Activated CD4-positive, alpha-beta T cell treated with anti-CD3 and anti-CD28 coated beads, Interleukin-2, amount 10 ng/mL, durations not matched to agents 24 days and 14 days (primary cell): Measurements from ENCODE around the gene TBC1D22B. TPM values are rescaled to one million over a fixed set of nuclear protein-coding genes. Genes with fewer than 3 reads are reported as not detected.
"Not testable (repeated sequence)": the region's sequence is repeated elsewhere in the genome, so short reads cannot be mapped to it uniquely, and the experiment has no call there.

Experiments
- DNase-seq: peaks from one replicate; pipeline ENCODE4 v3.0.0; 2022
- H3K27ac Mint-ChIP-seq: one replicate; pipeline ENCODE4 v1.8.0; 2022; ENCODE audit warnings: mild to moderate bottlenecking, mixed read lengths
- H3K27me3 Mint-ChIP-seq: one replicate; pipeline ENCODE4 v1.8.0; 2022; ENCODE audit warnings: mixed read lengths
- H3K36me3 Mint-ChIP-seq: one replicate; pipeline ENCODE4 v1.8.0; 2022; ENCODE audit warnings: low read depth, mild to moderate bottlenecking, mixed read lengths
- H3K4me1 Mint-ChIP-seq: one replicate; pipeline ENCODE4 v1.8.0; 2021; ENCODE audit warnings: mixed read lengths
- H3K4me3 Mint-ChIP-seq: one replicate; pipeline ENCODE4 v1.8.0; 2022; ENCODE audit warnings: mild to moderate bottlenecking, moderate library complexity, mixed read lengths
- H3K9me3 Mint-ChIP-seq: one replicate; pipeline ENCODE4 v1.8.0; 2021; ENCODE audit warnings: mixed read lengths
- intact Hi-C: fragments of 100-400 bp; cut with micrococcal nuclease; formaldehyde crosslinking; loops from one replicate; pipeline ENCODE4 v1.15.1; 2023
- total RNA-seq: library from RNA; stranded (reverse); gene quantifications from 2 replicates; pipeline ENCODE4 v1.2.3, GENCODE V29; 2022

TBC1D22B gene
- total RNA-seq, 1 donor from 2014 or later = 18.7 TPM

DNA sequence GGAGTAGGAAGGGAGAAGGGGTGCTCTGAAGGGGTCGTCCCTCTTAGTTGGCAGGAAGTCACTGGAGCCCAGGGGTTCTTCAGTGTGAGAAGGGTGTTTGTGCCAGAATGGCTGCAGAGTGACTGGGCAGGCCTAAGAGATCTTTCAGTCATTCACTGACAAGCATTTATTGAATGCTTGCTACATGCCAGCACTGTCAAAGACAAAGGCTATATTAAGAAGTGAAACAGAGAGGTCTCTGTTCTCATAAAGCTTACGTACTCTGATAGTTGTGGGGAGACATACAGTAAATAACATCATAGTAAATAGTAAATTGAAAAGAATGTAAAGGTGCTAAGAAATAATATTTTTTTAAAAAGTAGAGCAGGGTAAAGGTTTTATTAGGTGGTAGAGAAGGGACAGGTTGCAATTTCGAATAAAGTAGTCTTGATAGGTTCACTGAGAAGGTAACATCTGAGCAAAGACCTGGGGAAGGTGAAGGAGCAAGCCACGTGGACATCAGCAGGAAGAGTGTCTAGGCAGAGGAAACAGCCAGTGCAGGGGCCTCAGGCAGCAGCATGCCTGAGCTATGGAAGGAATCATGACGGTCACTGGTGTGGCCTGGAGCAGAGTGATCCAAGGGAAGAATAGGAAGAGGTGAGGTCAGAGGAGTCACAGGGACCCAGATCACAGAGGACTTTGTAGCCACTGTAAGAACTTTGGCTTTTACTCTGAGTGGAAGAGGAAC is 59.9 kb downstream of the TBC1D22B start:
- DNase-seq = no peak
- Mint-ChIP-seq H3K36me3 (peaks cover 35% of the 10 kb centered on the region), H3K4me1 (peaks cover 10% of the 10 kb centered on the region), H3K4me3 (no peak overlapping the region), H3K27ac (no peak overlapping the region), H3K9me3 (no peaks in the 10 kb centered on the region), H3K27me3 (no peaks in the 10 kb centered on the region)
- intact Hi-C loops = no loop called here

DNA sequence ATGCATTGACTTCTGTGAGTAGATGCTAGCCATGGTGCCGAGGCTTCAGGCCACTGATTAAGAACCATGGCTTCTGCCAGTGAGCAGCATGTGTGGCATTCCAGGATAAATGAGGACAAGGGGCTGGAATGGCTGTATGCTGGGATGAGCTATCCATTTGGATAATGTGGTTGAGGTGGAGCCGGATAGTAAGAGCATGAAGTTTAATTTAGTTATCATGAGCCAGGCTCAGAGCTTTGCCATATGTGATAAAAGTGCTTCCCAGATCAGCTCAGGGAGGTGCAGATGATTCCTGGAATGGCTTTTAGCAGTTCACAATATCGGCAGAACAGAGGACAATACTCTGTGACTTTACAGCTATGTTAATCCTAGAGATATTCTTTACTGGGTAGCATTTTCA is 61.6 kb downstream of the TBC1D22B start:
- Mint-ChIP-seq H3K4me1 (peaks cover 16% of the 10 kb centered on the region), H3K27ac (no peak overlapping the region), H3K36me3 (peaks cover 25% of the 10 kb centered on the region), H3K4me3 (no peak overlapping the region), H3K27me3 (no peaks in the 10 kb centered on the region), H3K9me3 (no peaks in the 10 kb centered on the region)
- intact Hi-C loops = no loop called here
- no peak for DNase-seq

DNA sequence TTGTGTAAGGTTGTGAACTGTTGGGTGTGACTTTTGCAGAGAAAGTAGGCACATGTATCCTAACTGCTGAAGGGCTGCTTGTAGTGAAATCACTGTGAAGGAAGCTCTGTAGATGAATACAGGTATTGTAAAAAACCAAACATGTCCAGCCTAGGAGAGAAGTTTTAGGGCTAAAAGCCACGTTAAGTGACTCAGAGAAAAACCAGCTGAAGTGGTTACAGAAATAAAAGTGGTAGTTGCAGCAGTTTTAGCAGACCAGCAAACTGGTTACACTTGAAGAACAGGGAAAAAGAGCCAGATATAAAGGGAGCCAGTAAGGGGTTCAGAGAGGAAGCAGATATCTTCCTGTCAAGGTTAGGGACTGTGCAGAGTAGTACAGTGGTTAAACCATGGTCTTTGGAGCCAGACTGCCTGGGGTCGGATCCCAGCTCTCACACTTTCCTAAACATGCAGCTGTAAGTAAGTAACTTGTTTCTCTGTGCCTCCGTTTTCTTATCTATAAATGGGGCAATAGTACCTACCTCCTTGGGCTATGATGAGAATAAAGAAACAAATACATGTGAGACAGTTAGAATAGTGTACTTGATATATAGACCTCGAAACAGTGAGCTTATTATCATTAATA is 62.4 kb downstream of the TBC1D22B start:
- Mint-ChIP-seq H3K4me1 (peaks cover 13% of the 10 kb centered on the region), H3K4me3 (no peak overlapping the region), H3K9me3 (no peaks in the 10 kb centered on the region), H3K27ac (peak overlapping the region; percentile 64), H3K27me3 (no peaks in the 10 kb centered on the region), H3K36me3 (peaks cover 17% of the 10 kb centered on the region)
- intact Hi-C loops = no loop called here
- no peak for DNase-seq

DNA sequence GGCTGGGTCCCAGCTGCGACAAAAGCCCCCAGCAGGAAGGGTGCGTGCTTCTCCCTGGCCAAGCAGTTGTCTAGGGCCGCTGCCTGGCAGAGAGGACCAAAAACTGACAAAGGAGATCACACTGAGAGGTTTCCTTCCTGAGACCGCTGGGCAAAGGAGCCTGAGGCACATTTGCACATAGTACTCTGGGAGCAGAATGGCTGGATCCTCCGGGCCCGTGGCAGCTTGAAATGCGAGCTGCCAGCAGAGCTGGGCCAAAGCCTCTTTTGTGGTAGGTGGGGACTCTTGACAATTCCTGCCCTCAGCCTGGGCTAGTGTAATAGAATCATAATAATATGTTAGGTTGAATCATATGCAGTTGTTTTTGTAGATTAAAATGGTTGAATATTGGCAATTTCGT is 63.1 kb downstream of the TBC1D22B start:
- Mint-ChIP-seq H3K9me3 (no peaks in the 10 kb centered on the region), H3K4me1 (peaks cover 14% of the 10 kb centered on the region)

DNA sequence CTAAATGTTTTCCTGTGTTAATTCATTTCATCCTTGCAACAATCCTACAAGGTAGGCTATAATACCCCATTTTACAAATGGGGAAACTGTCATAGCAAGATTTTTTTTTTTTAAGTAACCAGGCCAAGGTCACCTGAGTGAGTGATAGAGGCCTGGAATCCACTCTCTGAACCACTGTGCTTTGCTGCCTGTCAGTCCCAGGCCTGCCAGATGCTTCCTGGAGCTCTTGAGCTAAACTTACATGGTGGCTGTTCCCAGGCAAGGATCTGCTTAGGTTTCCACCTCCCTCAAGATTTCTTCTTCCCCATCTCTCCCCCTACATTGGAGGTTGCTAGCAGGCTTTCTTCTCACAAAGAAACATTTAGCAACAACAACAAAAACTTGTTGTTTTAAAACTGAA is 63.5 kb downstream of the TBC1D22B start:
- intact Hi-C loops = no loop called here
- no peaks in the 10 kb centered on the region for H3K27me3 Mint-ChIP-seq
- peak overlapping the region; percentile 6 for H3K27ac Mint-ChIP-seq
- H3K9me3 Mint-ChIP-seq = no peaks in the 10 kb centered on the region
- H3K36me3 Mint-ChIP-seq = peaks cover 18% of the 10 kb centered on the region
- peaks cover 17% of the 10 kb centered on the region for H3K4me1 Mint-ChIP-seq
- no peak for DNase-seq
- H3K4me3 Mint-ChIP-seq = no peak overlapping the region

More for the DNA sequence above, 63.1 kb downstream of the TBC1D22B start:
- Mint-ChIP-seq H3K36me3 (peaks cover 16% of the 10 kb centered on the region), H3K27me3 (no peaks in the 10 kb centered on the region), H3K27ac (no peak overlapping the region), H3K4me3 (no peak overlapping the region)
- no peak for DNase-seq
- intact Hi-C loops = no loop called here

DNA sequence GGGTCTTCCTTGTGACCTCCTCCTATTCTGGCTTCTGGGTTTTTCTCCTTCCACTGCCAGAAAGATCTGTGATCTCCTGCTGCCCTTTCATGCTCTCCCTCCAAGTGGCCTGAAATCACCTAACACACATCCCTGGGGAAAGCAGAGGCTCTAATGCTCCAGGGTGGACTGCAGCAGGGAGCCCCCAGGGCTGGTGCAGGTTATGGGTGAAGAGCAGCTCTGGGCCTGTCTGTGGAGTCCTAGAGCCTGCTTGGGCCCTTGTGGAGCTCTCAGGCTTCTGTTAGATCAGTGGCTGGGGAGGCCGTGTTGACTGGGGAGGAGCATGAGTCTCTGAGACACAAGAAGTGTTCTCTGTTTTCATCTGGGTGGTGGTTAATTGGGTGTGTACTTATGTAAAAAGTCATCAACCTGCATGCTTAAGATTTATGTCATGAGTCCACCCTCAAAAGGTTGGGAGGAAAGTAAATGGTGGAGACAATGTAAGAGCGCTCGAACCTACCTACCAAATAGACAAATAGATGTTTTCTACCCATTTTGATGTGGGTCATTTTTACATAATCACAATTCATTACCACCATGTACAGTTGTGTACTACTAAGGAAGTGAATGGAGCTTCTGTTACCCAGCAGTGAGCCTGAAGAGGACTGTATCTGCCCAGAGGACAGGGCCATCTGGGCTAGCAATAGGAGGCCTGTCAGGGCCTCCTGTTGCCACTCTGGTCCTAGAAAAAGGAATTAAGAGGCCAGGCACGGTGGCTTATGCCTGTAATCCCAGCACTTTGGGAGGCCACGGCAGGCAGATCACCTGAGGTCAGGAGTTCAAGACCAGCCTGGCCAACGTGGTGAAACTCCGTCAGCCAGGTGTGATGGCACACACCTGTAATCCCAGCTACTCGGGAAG is 64.2 kb downstream of the TBC1D22B start:
- H3K4me3 Mint-ChIP-seq = no peak overlapping the region
- H3K27ac Mint-ChIP-seq = peak overlapping the region; percentile 22
- no peaks in the 10 kb centered on the region for H3K9me3 Mint-ChIP-seq
- peaks cover 18% of the 10 kb centered on the region for H3K36me3 Mint-ChIP-seq
- H3K4me1 Mint-ChIP-seq = peaks cover 17% of the 10 kb centered on the region
- intact Hi-C loops = no loop called here
- no peak for DNase-seq
- H3K27me3 Mint-ChIP-seq = no peaks in the 10 kb centered on the region

DNA sequence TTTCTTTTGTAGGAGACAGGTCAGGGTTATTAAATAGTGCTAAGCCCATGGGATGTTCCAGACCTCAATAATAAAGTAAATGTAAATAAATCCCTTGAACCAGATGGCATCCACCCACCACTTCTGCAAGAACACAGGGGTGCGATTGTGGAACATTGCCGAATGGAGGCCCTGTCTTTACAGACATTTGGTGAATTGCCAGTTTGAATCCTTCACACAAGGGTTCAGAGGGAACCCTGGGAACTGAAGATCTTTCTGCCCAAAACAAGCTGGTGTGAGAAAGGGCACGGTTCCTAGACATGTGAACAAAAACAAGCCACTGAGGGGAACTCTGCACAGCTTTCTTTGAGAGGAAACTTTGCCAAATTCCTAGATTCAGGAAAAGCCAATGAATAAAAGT is 66.0 kb downstream of the TBC1D22B start:
- H3K36me3 Mint-ChIP-seq = peaks cover 23% of the 10 kb centered on the region
- intact Hi-C loops = no loop called here
- peaks cover 17% of the 10 kb centered on the region for H3K4me1 Mint-ChIP-seq
- H3K4me3 Mint-ChIP-seq = no peak overlapping the region
- H3K9me3 Mint-ChIP-seq = no peaks in the 10 kb centered on the region
- no peaks in the 10 kb centered on the region for H3K27me3 Mint-ChIP-seq
- peak overlapping the region; percentile 8 for H3K27ac Mint-ChIP-seq
- no peak for DNase-seq

DNA sequence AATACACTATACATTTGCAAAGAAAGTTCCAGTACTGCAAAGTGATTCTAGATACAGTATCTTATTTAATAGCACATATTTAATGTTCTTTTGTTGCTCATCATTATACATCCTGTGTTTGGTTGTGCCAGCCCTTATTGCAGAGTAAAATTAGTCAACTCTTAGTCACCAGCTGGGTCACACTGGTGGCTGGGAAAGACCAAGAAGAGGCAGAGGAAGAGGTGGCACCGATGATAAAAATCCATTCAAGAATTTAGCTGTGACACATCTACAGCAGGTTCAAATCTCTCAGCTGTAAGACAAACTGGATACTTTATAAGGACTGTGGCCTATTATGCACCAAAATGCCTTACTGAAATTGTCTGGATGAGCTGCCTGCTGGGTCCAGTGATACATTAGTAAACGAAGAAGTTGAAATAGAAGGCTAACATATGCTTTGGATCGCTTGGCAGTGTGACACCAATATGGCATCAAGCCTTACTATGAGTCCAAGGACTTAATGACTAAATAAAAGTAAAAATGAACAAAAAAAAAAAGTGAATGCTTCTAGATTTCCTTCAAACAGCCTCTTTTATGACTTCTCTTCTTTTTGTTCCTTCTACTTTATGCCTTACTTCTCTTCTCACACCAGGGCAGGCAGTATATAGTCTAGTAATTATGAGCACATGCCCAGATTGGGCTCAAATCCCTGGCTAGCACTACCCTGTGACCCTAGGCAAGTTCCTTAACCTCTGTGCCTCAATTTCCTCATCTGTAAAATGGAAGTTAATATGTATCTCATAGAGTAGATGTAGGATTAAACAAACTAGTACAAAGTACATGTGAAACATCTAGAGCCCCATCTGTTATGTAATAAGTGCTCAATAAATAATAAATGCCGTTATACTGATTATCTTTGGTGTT is 66.8 kb downstream of the TBC1D22B start:
- no peaks in the 10 kb centered on the region for H3K9me3 Mint-ChIP-seq
- H3K36me3 Mint-ChIP-seq = peaks cover 26% of the 10 kb centered on the region
- H3K4me1 Mint-ChIP-seq = peaks cover 17% of the 10 kb centered on the region
- peak overlapping the region; percentile 8 for H3K27ac Mint-ChIP-seq
- no peak for DNase-seq
- H3K27me3 Mint-ChIP-seq = no peaks in the 10 kb centered on the region
- intact Hi-C loops = loop anchor here (1.0 kb wide), 2 partner anchors 109 to 368 kb away; partner anchors contain the start of gene CMTR1
- H3K4me3 Mint-ChIP-seq = no peak overlapping the region

DNA sequence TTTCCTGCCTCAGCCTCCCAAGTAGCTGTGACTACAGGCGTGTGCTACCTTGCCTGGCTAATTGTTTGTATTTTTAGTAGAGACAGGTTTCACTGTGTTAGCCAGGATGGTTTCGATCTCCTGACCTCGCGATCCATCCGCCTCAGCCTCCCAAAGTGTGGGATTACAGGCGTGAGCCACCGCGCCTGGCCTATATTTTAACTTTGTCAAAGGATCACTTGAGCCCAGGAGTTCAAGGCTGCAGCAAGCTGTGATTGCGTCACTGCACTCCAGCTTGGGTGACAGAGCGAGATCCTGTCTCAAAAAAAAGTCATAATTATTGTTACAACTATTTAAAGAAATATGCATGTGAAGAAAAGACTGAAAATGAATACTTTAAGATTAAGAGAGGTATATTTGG is 72.8 kb downstream of the TBC1D22B start:
- H3K27ac Mint-ChIP-seq, H3K27me3 Mint-ChIP-seq, intact Hi-C loops, DNase-seq, H3K4me1 Mint-ChIP-seq, H3K9me3 Mint-ChIP-seq, H3K4me3 Mint-ChIP-seq: not testable (repeated sequence)
- peaks cover 26% of the 10 kb centered on the region for H3K36me3 Mint-ChIP-seq

DNA sequence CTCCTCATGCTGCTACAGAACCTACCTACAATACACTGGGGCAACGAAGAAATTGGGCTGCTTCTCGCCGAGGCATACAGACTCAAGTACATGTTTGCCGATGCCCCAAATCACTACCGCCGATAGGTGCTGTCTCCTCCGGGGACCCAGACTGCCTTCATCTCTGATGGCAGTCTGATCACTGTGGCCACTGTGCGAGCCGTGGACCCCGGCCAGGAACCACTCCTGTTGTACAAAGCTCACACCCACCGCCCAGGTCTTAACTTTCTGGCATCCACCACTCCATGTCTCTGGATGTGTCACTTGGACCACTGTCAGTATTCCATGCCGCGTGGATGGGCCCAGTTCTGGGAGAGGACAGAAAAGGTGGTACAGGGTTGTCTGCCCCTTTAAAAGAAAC is 73.5 kb downstream of the TBC1D22B start:
- Mint-ChIP-seq H3K4me3 (no peak overlapping the region), H3K27me3 (no peaks in the 10 kb centered on the region), H3K4me1 (no peaks in the 10 kb centered on the region), H3K36me3 (peaks cover 24% of the 10 kb centered on the region), H3K27ac (no peak overlapping the region), H3K9me3 (no peaks in the 10 kb centered on the region)
- DNase-seq = no peak
- intact Hi-C loops = no loop called here

DNA sequence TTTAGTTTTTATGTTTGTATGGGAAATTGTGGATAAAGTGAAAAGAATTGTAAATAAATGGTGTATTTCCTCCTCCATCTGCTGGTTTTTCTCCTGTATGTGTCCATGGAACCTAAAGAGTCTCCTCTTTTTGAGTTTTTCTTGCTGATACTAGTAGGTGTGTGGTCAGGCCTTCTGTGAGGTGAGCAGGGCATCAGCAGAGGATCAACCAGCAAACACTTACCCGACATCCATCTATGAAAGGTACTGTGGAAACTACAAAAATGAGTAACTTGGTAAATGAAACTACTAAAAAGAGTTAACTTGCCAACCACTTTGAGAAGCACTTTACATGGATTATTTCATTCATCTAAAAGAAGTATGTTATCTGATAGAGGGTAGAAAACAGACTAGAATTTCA is 75.3 kb downstream of the TBC1D22B start:
- Mint-ChIP-seq H3K4me1 (no peaks in the 10 kb centered on the region), H3K27me3 (no peaks in the 10 kb centered on the region), H3K4me3 (no peak overlapping the region), H3K9me3 (no peaks in the 10 kb centered on the region), H3K27ac (no peak overlapping the region), H3K36me3 (peaks cover 19% of the 10 kb centered on the region)
- DNase-seq = no peak
- intact Hi-C loops = no loop called here

DNA sequence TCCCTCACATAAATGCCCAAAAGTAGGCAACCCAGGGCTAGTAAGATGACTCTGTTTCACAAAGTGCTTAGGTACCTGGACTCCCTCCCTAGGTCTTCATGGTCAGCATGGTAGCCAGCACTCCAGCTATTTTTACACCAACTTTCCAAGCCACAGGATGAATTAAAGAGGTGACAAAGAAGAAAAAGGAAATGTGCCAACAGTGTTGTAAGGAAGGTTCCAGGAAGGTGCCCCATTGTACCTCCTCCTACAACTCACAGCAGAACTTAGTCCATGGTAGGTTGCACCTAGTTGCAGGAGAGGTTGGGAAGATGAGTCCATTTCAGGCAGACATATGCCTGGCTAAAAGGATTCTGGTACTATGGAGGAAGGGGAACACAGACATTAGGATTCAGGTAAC is 76.5 kb downstream of the TBC1D22B start:
- no peak for DNase-seq
- peaks cover 19% of the 10 kb centered on the region for H3K36me3 Mint-ChIP-seq
- no peaks in the 10 kb centered on the region for H3K4me1 Mint-ChIP-seq
- H3K9me3 Mint-ChIP-seq = no peaks in the 10 kb centered on the region
- intact Hi-C loops = no loop called here
- H3K4me3 Mint-ChIP-seq = no peak overlapping the region
- no peak overlapping the region for H3K27ac Mint-ChIP-seq
- no peaks in the 10 kb centered on the region for H3K27me3 Mint-ChIP-seq

DNA sequence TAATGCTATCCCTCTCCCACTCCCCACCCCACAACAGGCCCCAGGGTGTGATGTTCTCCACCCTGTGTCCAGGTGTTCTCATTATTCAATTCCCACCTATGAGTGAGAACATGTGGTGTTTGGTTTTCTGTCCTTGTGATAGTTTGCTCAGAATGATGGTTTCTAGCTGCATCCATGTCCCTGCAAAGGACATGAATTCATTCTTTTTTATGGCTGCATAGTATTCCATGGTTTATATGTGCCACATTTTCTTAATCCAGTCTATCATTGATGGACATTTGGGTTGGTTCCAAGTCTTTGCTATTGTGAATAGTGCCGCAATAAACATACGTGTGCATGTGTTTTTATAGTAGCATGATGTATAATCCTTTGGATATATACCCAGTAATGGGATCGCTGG is 80.7 kb downstream of the TBC1D22B start:
- H3K27me3 Mint-ChIP-seq, H3K9me3 Mint-ChIP-seq, intact Hi-C loops, H3K4me1 Mint-ChIP-seq, DNase-seq, H3K27ac Mint-ChIP-seq, H3K4me3 Mint-ChIP-seq, H3K36me3 Mint-ChIP-seq: not testable (repeated sequence)
